OCI-LY7 (cell line): ENCODE results near the gene SPG21. TPM values are rescaled to one million over a fixed set of nuclear protein-coding genes. Genes with fewer than 3 reads are reported as not detected.

Experiments
- BruUV-seq: library from RNA; stranded (reverse); fragments of 400-500 nt; replicated peaks from 2 replicates; lab custom pipeline; 2021; lab: Mats Ljungman, UMichigan
- CTCF ChIA-PET: fragments of 300-600 bp; sonication (Branson Sonifier 250); formaldehyde crosslinking; loops from one replicate; lab custom pipeline; 2022; ENCODE audit warnings: antibody characterized with exemption; ENCODE audit not compliant: unreplicated experiment; lab: Charles Lee
- POLR2A ChIA-PET: fragments of 300-600 bp; sonication (Branson Sonifier 250); formaldehyde crosslinking; loops from one replicate; lab custom pipeline; 2022; ENCODE audit warnings: antibody characterized with exemption; lab: Charles Lee
- DNase-seq: peaks from one replicate; pipeline ENCODE4 v3.0.0-alpha.2; 2015; ENCODE audit warnings: low spot score
- H2AFZ ChIP-seq: fragments of 200-600 bp; sonication (generic), shearing (Covaris generic); 2 replicates; pipeline ENCODE4 v1.6.1; 2014; ENCODE audit warnings: mild to moderate bottlenecking, antibody characterized with exemption, low read length, moderate library complexity
- H3K27ac ChIP-seq: fragments of 200-600 bp; sonication (generic); 2 replicates; pipeline ENCODE4 v1.5.1; 2014; ENCODE audit warnings: mixed run types, low read depth, mild to moderate bottlenecking, moderate library complexity, low read length, inconsistent platforms; ENCODE audit not compliant: poor library complexity, severe bottlenecking
- H3K36me3 ChIP-seq: fragments of 200-600 bp; sonication (generic); 2 replicates; pipeline ENCODE4 v1.6.1; 2014; ENCODE audit warnings: mild to moderate bottlenecking, antibody characterized with exemption, low read length, moderate library complexity, mixed read lengths; ENCODE audit not compliant: insufficient read depth
- H3K4me1 ChIP-seq: fragments of 200-600 bp; sonication (generic); 2 replicates; pipeline ENCODE4 v1.5.1; 2014; ENCODE audit warnings: mild to moderate bottlenecking, low read length; ENCODE audit not compliant: insufficient read depth, poor library complexity, severe bottlenecking
- H3K4me2 ChIP-seq: fragments of 200-600 bp; sonication (generic); 2 replicates; pipeline ENCODE4 v1.6.1; 2014; ENCODE audit warnings: mild to moderate bottlenecking, low read length
- H3K4me3 ChIP-seq: fragments of 200-600 bp; sonication (generic); 2 replicates; pipeline ENCODE4 v1.5.1; 2014; ENCODE audit warnings: mild to moderate bottlenecking, low read depth, low read length; ENCODE audit not compliant: poor library complexity, severe bottlenecking
- H3K79me2 ChIP-seq: fragments of 200-600 bp; sonication (generic); 2 replicates; pipeline ENCODE4 v1.6.1; 2016; ENCODE audit warnings: low read depth, mild to moderate bottlenecking, low read length, moderate library complexity, mixed read lengths; ENCODE audit not compliant: insufficient read depth
- H3K9me2 ChIP-seq: fragments of 200-600 bp; sonication (generic); 2 replicates; pipeline ENCODE4 v1.6.1; 2016; ENCODE audit warnings: mild to moderate bottlenecking, low read length, mixed read lengths; ENCODE audit not compliant: insufficient read depth
- H3K9me3 ChIP-seq: fragments of 200-600 bp; sonication (generic); 2 replicates; pipeline ENCODE4 v1.6.1; 2014; ENCODE audit warnings: mild to moderate bottlenecking, mixed run types, low read length, mixed read lengths
- H4K20me1 ChIP-seq: fragments of 200-600 bp; sonication (generic); 2 replicates; pipeline ENCODE4 v1.6.1; 2014; ENCODE audit warnings: mild to moderate bottlenecking, antibody characterized with exemption, low read length, moderate library complexity, mixed read lengths; ENCODE audit not compliant: insufficient read depth
- CTCF ChIP-seq: fragments of 200-600 bp; sonication (generic); conservative IDR thresholded peaks from 2 replicates; pipeline ENCODE4 v1.5.1; 2014; ENCODE audit warnings: mild to moderate bottlenecking, antibody characterized with exemption, low read length, moderate library complexity, mixed read lengths
- EZH2phosphoT487 ChIP-seq: fragments of 200-600 bp; sonication (generic); IDR thresholded peaks from 2 replicates; pipeline ENCODE4 v1.6.1; 2018; ENCODE audit warnings: low read depth, borderline replicate concordance, mild to moderate bottlenecking, mixed run types, antibody characterized with exemption, low read length, moderate library complexity, mixed read lengths
- intact Hi-C: fragments of 100-400 bp; cut with micrococcal nuclease; formaldehyde crosslinking; loops from one replicate; pipeline ENCODE4 v1.10.0; 2022; ENCODE audit not compliant: unreplicated experiment
- total RNA-seq, 2 experiments: library from RNA; depleted of rRNA in 1 of 2; stranded (reverse); fragments of >200 nt in 1 of 2; shearing (Covaris generic) in 1 of 2; gene quantifications; 2 replicates each; pipeline ENCODE4 v1.2.3, GENCODE V29; 2014 to 2022

SPG21 gene
- total RNA-seq, 2 experiments from 2014 or later, result 56.4 to 83.9 TPM

GRCh38 chr15:64919721-64920120 lies 70.0 kb downstream of the SPG21 start:
- Histone ChIP-seq H3K4me2 (no peak overlapping the region), H3K9me2 (no peaks in the 10 kb centered on the region), H4K20me1 (no peaks in the 10 kb centered on the region), H3K9me3 (no peaks in the 10 kb centered on the region), H3K4me3 (no peak overlapping the region), H3K4me1 (no peaks in the 10 kb centered on the region), H3K79me2 (no peaks in the 10 kb centered on the region), H2AFZ (no peak overlapping the region), H3K27ac (no peak overlapping the region), H3K36me3 (no peaks in the 10 kb centered on the region)
- CTCF ChIA-PET, result no interaction called here
- DNase-seq, result no peak
- no TSS peak for BruUV-seq
- TF ChIP-seq CTCF, result no peak
- TF ChIP-seq EZH2phosphoT487, result no peak
- intact Hi-C loops, result no loop called here
- POLR2A ChIA-PET, result no interaction called here

- TF ChIP-seq EZH2phosphoT487 (no peak), CTCF (no peak)
- no peaks in the 10 kb centered on the region for H4K20me1 ChIP-seq
- no peaks in the 10 kb centered on the region for H3K9me3 ChIP-seq
- H3K79me2 ChIP-seq, result no peaks in the 10 kb centered on the region
- no peak overlapping the region for H3K4me2 ChIP-seq
- no peaks in the 10 kb centered on the region for H3K4me1 ChIP-seq
- no peaks in the 10 kb centered on the region for H3K9me2 ChIP-seq
- no peak overlapping the region for H3K27ac ChIP-seq
- no TSS peak for BruUV-seq
- no peaks in the 10 kb centered on the region for H3K36me3 ChIP-seq
- ChIA-PET CTCF (no interaction called here), POLR2A (no interaction called here)
- no peak overlapping the region for H2AFZ ChIP-seq
- no peak for DNase-seq
- intact Hi-C loops, result no loop called here
- no peak overlapping the region for H3K4me3 ChIP-seq
These were observed 72.5 kb downstream of the SPG21 start for GRCh38 chr15:64917211-64917610.

GRCh38 chr15:64916365-64916764 lies 73.3 kb downstream of the SPG21 start:
- Histone ChIP-seq H3K4me1 (no peaks in the 10 kb centered on the region), H3K27ac (no peak overlapping the region), H2AFZ (no peak overlapping the region), H3K9me3 (no peaks in the 10 kb centered on the region), H3K79me2 (no peaks in the 10 kb centered on the region), H3K36me3 (no peaks in the 10 kb centered on the region), H3K4me2 (no peak overlapping the region), H3K4me3 (no peak overlapping the region), H4K20me1 (no peaks in the 10 kb centered on the region), H3K9me2 (no peaks in the 10 kb centered on the region)
- DNase-seq, result no peak
- intact Hi-C loops, result no loop called here
- TF ChIP-seq EZH2phosphoT487 (no peak), CTCF (no peak)
- CTCF ChIA-PET, result no interaction called here
- no TSS peak for BruUV-seq
- POLR2A ChIA-PET, result interaction anchor here (0.7 kb wide), 1 partner anchor 70 kb away, joined by 3 read pairs; no protein-coding TSS in a partner anchor
